Upper lobe of left lung (tissue), 6 donors: ENCODE measurements around the gene ZNF485. TPM values are rescaled to one million over a fixed set of nuclear protein-coding genes. Genes with fewer than 3 reads are reported as not detected.
A peak's percentile ranks its signal among the peaks of the same experiment; 100 is the strongest.

Source experiments
- ATAC-seq, 2 donors: fragments of 200-7000 bp; cut with Tn5 transposase; one replicate each; pipeline ENCODE4 v1.9.1; 2022; ENCODE audit warnings: mild to moderate bottlenecking in 2 of 2, moderate library complexity in 2 of 2; ENCODE audit not compliant: low FRiP score in 2 of 2
- DNase-seq, 2 donors: peaks; one replicate each; pipeline ENCODE4 v3.0.0-alpha.2; 2019 to 2020
- H3K27ac ChIP-seq, 4 donors: fragments of 200-600 bp; sonication (generic); one replicate each; pipeline ENCODE4 v1.5.1; 2016 to 2019
- H3K27me3 ChIP-seq, 4 donors: fragments of 200-600 bp; sonication (generic); one replicate each; pipeline ENCODE4 v1.5.1; 2017 to 2019
- H3K36me3 ChIP-seq, 4 donors: fragments of 200-600 bp; sonication (generic); one replicate each; pipeline ENCODE4 v1.5.1; 2016 to 2019
- H3K4me1 ChIP-seq, 4 donors: fragments of 200-600 bp; sonication (generic); one replicate each; pipeline ENCODE4 v1.5.1; 2018 to 2019
- H3K4me3 ChIP-seq, 4 donors: fragments of 200-600 bp; sonication (generic); one replicate each; pipeline ENCODE4 v1.5.1; 2017 to 2019; ENCODE audit warnings: mild to moderate bottlenecking in 2 of 4, moderate library complexity in 1 of 4
- H3K9me3 ChIP-seq, 4 donors: fragments of 200-600 bp; sonication (generic); one replicate each; pipeline ENCODE4 v1.5.1; 2018 to 2019
- CTCF ChIP-seq, 6 experiments: fragments of 450-650 bp in 4 of 6; fragments of 200-600 bp in 2 of 6; sonication (generic) in 2 of 6; IDR thresholded peaks; one replicate each; pipeline ENCODE4 v1.5.1; 2016 to 2019; ENCODE audit warnings: antibody characterized with exemption in 6 of 6
- EP300 ChIP-seq, 4 donors: sonication (generic); formaldehyde crosslinking; IDR thresholded peaks; one replicate each; pipeline ENCODE4 v1.5.1; 2017; ENCODE audit warnings: antibody characterized with exemption in 4 of 4, control low read depth in 2 of 4
- POLR2A ChIP-seq, 4 donors: fragments of 450-650 bp; IDR thresholded peaks; one replicate each; pipeline ENCODE4 v1.5.1; 2016 to 2017; ENCODE audit warnings: antibody characterized with exemption in 4 of 4, mild to moderate bottlenecking in 2 of 4
- POLR2AphosphoS5 ChIP-seq, 2 donors: sonication (generic); formaldehyde crosslinking; IDR thresholded peaks; one replicate each; pipeline ENCODE4 v1.5.1; 2017; ENCODE audit warnings: antibody characterized with exemption in 2 of 2
- WGBS, 2 donors: methylation state at CpG; one replicate each; pipeline ENCODE4 v1.1.5; 2017 to 2018; 5-methylcytosine and 5-hydroxymethylcytosine counted together
- total RNA-seq, 6 donors: library from RNA; depleted of rRNA in 4 of 6; stranded (reverse); fragments of >200 nt in 4 of 6; gene quantifications; one replicate each; pipeline versions ENCODE4 v1.1.0 to v1.2.1, GENCODE V29; 2016 to 2021
- donor health status: DM: no; HTN: no; CAD: no; lungs with moderate emphysema.
- donor health status: DM: no; HTN: yes; CAD: no; lungs with severe emphysema.

ZNF485 gene
- total RNA-seq, 6 donors from 2014 or later = 2.1 to 7.7 (median 3.2) TPM

DNA sequence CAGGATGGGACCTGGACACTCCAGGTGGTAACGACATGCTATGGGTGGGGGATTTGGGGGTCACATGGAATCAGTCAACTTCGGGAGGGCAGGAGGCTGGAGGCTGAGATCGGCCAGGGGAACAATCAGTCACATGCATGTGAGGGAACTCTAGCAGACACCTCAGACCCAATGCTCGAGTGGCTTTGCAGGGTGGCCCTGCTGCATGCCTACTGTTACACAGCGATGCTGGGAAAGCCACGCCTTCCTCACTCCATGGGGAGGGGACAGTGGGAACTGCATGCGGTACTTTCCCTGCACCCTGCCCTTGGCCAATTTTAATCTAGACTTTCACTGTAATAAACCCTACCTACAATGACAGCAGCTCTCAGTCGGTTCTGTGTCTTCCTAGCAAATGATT lies 49.1 kb downstream of the ZNF485 start:
- no peaks in the 10 kb centered on the region for H3K4me1 ChIP-seq
- H3K27ac ChIP-seq = no peak overlapping the region
- no peaks in the 10 kb centered on the region for H3K27me3 ChIP-seq
- no peak for DNase-seq
- TF ChIP-seq POLR2A (IDR thresholded peaks at IDR 0.05) (no peak), EP300 (IDR thresholded peaks at IDR 0.05) (no peak), CTCF (IDR thresholded peaks at IDR 0.05) (no peak), POLR2AphosphoS5 (IDR thresholded peaks at IDR 0.05) (no peak)
- H3K36me3 ChIP-seq = no peaks in the 10 kb centered on the region
- no peak overlapping the region for H3K4me3 ChIP-seq
- 81 to 86% methylated on average over 7 to 8 of the region's 8 CpGs for whole genome bisulfite sequencing, 2 donors
- no peaks in the 10 kb centered on the region for H3K9me3 ChIP-seq
- no peak for ATAC-seq

DNA sequence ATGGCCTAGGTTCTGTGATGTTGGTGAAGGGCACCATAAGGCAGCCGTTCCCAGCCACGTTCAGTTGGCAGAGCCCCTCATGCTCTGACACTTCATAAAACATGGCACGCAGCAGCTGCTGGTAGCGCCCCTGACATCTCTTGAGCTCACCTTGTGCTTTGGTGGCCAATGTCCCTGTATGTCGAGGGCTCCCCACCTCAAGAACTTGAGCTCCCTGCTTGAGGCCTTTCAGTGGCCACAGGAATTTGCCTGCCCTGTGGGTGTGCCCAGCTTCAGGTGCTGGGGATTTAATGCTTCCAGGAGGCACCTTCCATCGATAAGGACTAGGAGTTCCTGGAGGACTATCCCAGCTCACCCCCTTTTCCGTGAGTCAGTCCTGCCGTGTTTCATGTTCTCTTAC lies 52.0 kb downstream of the ZNF485 start:
- TF ChIP-seq POLR2AphosphoS5 (IDR thresholded peaks at IDR 0.05) (no peak), EP300 (IDR thresholded peaks at IDR 0.05) (no peak), POLR2A (IDR thresholded peaks at IDR 0.05) (no peak), CTCF (IDR thresholded peaks at IDR 0.05) (no peak)
- peak in 1 of 2 donors; percentile 42 for DNase-seq
- 79 to 80% methylated on average over 7 to 8 of the region's 8 CpGs for whole genome bisulfite sequencing, 2 donors
- Histone ChIP-seq H3K27me3 (no peaks in the 10 kb centered on the region), H3K4me3 (no peak overlapping the region), H3K36me3 (no peaks in the 10 kb centered on the region), H3K9me3 (no peaks in the 10 kb centered on the region), H3K27ac (no peak overlapping the region), H3K4me1 (no peaks in the 10 kb centered on the region)
- ATAC-seq = peak in 1 of 2 donors; percentile 57

DNA sequence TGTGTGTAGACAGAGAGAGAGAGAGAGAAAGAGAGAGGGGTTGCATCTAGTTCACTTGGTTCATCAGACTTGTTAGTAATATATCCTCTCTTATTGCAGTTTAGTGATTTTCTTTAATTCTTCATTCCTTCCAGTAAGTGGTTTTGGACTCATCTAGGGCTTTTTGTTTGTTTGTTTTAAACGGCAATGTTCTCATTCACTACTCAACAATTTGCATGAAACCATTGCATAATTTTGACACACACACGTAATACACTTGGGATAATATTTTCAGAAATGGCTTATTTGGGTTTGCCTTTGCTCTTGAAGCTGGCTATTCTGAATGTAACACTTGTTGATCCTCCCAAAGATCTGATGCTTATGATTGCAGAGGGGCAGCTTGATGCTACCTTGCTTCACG lies 58.8 kb downstream of the ZNF485 start:
- H3K36me3 ChIP-seq = no peaks in the 10 kb centered on the region
- no peak overlapping the region for H3K4me3 ChIP-seq
- H3K27ac ChIP-seq = no peak overlapping the region
- H3K4me1 ChIP-seq = peaks cover 0 to 10% (median 3%) of the 10 kb centered on the region in 4 donors
- WGBS, 2 donors = 49 to 60% methylated on average over 3 of the region's 3 CpGs
- H3K9me3 ChIP-seq = no peaks in the 10 kb centered on the region
- no peak for TF ChIP-seq CTCF (IDR thresholded peaks at IDR 0.05)
- no peak for TF ChIP-seq POLR2A (IDR thresholded peaks at IDR 0.05)
- TF ChIP-seq POLR2AphosphoS5 (IDR thresholded peaks at IDR 0.05) = no peak
- no peak for TF ChIP-seq EP300 (IDR thresholded peaks at IDR 0.05)
- DNase-seq (no peak), ATAC-seq (no peak)
- peaks cover 0 to 11% (median 4%) of the 10 kb centered on the region in 4 donors for H3K27me3 ChIP-seq

- Histone ChIP-seq H3K4me3 (no peak overlapping the region), H3K4me1 (peaks cover 0 to 10% (median 3%) of the 10 kb centered on the region in 4 donors), H3K36me3 (no peaks in the 10 kb centered on the region), H3K27me3 (peaks cover 0 to 11% (median 4%) of the 10 kb centered on the region in 4 donors), H3K27ac (no peak overlapping the region), H3K9me3 (no peaks in the 10 kb centered on the region)
- TF ChIP-seq POLR2A (IDR thresholded peaks at IDR 0.05) (no peak), CTCF (IDR thresholded peaks at IDR 0.05) (no peak), EP300 (IDR thresholded peaks at IDR 0.05) (no peak), POLR2AphosphoS5 (IDR thresholded peaks at IDR 0.05) (no peak)
- 62 to 70% methylated on average over 9 of the region's 9 CpGs for WGBS, 2 donors
- DNase-seq (no peak), ATAC-seq (no peak)
These were observed 60.3 kb downstream of the ZNF485 start for GRCh38 chr10:43666552-43666951.

DNA sequence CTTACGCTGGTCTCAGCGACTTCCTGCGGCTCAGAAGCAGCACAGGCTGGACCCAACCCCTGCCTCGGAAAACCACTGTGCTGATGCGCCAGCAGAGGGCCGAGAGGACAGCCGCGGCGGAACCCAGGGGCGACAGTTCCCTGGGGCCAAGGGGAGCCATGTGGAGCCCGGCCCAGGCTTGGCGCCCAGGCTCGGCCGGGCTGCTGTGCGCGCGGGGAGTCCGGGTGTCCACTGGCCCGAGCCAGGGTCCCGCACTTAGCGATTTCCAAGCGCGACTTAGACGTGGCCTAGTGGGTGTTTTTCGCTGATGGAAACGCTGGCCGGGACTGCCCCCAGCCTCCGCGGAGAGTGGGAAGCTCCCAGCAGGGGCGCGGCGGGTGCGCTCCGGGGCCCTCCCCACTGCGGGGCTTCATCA lies 61.1 kb downstream of the ZNF485 start:
- H3K36me3 ChIP-seq = no peaks in the 10 kb centered on the region
- 0 to 7% methylated on average over 3 to 22 of the region's 35 CpGs for whole genome bisulfite sequencing, 2 donors
- H3K27me3 ChIP-seq = peaks cover 0 to 11% (median 4%) of the 10 kb centered on the region in 4 donors
- H3K4me3 ChIP-seq = peak overlapping the region in 2 of 4 donors; percentile 23 to 34
- H3K9me3 ChIP-seq = no peaks in the 10 kb centered on the region
- TF ChIP-seq CTCF (IDR thresholded peaks at IDR 0.05) (peak in 5 of 6 experiments; percentile 23 to 53 (median 32)), EP300 (IDR thresholded peaks at IDR 0.05) (no peak), POLR2AphosphoS5 (IDR thresholded peaks at IDR 0.05) (no peak)
- peaks cover 0 to 10% (median 3%) of the 10 kb centered on the region in 4 donors for H3K4me1 ChIP-seq
- ATAC-seq (peak in 1 of 2 donors; percentile 66), DNase-seq (peak in 1 of 2 donors; percentile 78)
- H3K27ac ChIP-seq = no peak overlapping the region
